ENCODE measurements around the gene GABPB1.

The GABPB1 gene

GRCh38 chr15:50280271-50280670 lies 74.7 kb downstream of the GABPB1 start:
- Histone ChIP-seq H3K36me3 (ENCODE audit: insufficient read depth, low read length) (no peaks in the 10 kb centered on the region), H3K9ac (ENCODE audit: low read depth, low read length) (no peak overlapping the region), H3K9me3 (ENCODE audit: control insufficient read depth, insufficient read depth, low read length) (no peaks in the 10 kb centered on the region), H3K4me1 (ENCODE audit: insufficient read depth, low read length) (no peaks in the 10 kb centered on the region)

GRCh38 chr15:50278496-50278895 lies 76.5 kb downstream of the GABPB1 start:
- no peaks in the 10 kb centered on the region for H3K4me1 ChIP-seq (ENCODE audit: insufficient read depth, low read length)
- H3K9ac ChIP-seq (ENCODE audit: low read depth, low read length): no peak overlapping the region
- H3K36me3 ChIP-seq (ENCODE audit: insufficient read depth, low read length): no peaks in the 10 kb centered on the region
- H3K9me3 ChIP-seq (ENCODE audit: control insufficient read depth, insufficient read depth, low read length): no peaks in the 10 kb centered on the region

GRCh38 chr15:50277370-50277769 lies 77.6 kb downstream of the GABPB1 start:
- Histone ChIP-seq H3K36me3 (ENCODE audit: insufficient read depth, low read length) (no peaks in the 10 kb centered on the region), H3K9ac (ENCODE audit: low read depth, low read length) (no peak overlapping the region), H3K9me3 (ENCODE audit: control insufficient read depth, insufficient read depth, low read length) (no peaks in the 10 kb centered on the region), H3K4me1 (ENCODE audit: insufficient read depth, low read length) (no peaks in the 10 kb centered on the region)

DNA sequence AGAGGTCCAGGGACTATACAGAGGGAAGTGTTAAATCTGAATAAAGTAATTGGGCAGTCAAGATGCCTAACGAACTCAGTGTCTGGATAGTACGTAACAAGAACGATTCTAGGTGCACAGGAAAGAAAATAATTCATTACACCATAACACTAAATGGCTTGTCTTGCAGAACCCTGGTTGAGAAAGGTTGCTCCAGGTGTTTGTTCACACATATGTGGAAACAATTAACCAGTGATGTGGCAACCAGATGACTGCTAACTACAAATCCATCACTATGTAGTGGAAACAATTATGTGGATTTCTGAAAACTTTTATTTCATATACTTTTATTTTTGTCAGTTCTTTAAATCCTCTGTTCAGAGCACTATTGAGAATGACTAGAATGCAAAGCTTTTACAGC lies 79.1 kb downstream of the GABPB1 start:
- no peak overlapping the region for H3K9ac ChIP-seq (ENCODE audit: low read depth, low read length)
- H3K36me3 ChIP-seq (ENCODE audit: insufficient read depth, low read length): no peaks in the 10 kb centered on the region
- no peaks in the 10 kb centered on the region for H3K9me3 ChIP-seq (ENCODE audit: control insufficient read depth, insufficient read depth, low read length)
- no peaks in the 10 kb centered on the region for H3K4me1 ChIP-seq (ENCODE audit: insufficient read depth, low read length)

DNA sequence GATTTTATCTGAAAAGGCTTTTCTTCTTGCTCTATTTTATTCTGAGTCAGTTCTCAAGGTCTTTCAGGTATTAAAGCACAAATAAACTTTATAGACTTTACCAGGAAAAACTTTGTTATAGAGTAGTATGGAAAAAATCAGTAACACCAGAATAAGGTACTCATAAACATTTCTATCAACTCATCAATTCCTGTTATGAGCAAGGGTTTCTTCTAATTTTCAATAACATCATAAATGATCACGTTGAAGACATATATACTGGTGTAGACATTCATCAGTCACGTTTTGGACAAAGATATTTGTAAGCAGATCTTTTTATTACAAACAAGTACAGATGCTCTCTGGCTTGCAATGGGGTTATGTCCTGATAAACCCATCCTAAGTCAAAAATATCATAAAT lies 79.9 kb downstream of the GABPB1 start:
- Histone ChIP-seq H3K9me3 (ENCODE audit: control insufficient read depth, insufficient read depth, low read length) (no peaks in the 10 kb centered on the region), H3K36me3 (ENCODE audit: insufficient read depth, low read length) (no peaks in the 10 kb centered on the region), H3K9ac (ENCODE audit: low read depth, low read length) (no peak overlapping the region), H3K4me1 (ENCODE audit: insufficient read depth, low read length) (no peaks in the 10 kb centered on the region)

DNA sequence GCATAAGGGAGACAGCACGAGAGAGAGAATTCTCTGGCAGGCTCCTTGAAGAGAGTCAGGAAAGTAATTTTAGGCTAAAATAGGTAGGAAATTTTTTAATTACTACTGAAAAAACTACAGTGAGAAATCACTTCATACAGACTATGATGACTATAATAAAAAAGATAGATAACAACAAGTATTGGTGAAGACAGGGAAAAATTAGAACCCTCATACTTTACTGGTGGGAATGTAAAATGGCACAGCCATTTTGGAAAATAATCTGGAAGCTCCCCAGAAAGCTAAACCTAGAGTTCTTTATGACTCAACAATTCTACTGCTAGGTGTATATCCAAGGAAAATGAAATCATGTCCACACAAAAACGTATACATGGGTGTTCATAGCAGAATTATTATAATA lies 87.4 kb downstream of the GABPB1 start:
- no peaks in the 10 kb centered on the region for H3K9me3 ChIP-seq (ENCODE audit: control insufficient read depth, insufficient read depth, low read length)
- no peaks in the 10 kb centered on the region for H3K4me1 ChIP-seq (ENCODE audit: insufficient read depth, low read length)
- no peak overlapping the region for H3K9ac ChIP-seq (ENCODE audit: low read depth, low read length)
- no peaks in the 10 kb centered on the region for H3K36me3 ChIP-seq (ENCODE audit: insufficient read depth, low read length)

GRCh38 chr15:50265620-50266019 lies 89.4 kb downstream of the GABPB1 start, which contains the start of gene HDC:
Gene HDC, minus strand, starts transcription at chr15:50265726. Its CDS starts 103 bp downstream, at chr15:50265623.
- Histone ChIP-seq H3K36me3 (ENCODE audit: insufficient read depth, low read length) (no peaks in the 10 kb centered on the region), H3K9ac (ENCODE audit: low read depth, low read length) (no peak within 1 kb of the TSS), H3K4me1 (ENCODE audit: insufficient read depth, low read length) (no peaks in the 10 kb centered on the region), H3K9me3 (ENCODE audit: control insufficient read depth, insufficient read depth, low read length) (no peaks in the 10 kb centered on the region; the same call in 1 of the 2 replicates)

GRCh38 chr15:50262533-50262932 lies 92.5 kb downstream of the GABPB1 start:
- Histone ChIP-seq H3K9me3 (ENCODE audit: control insufficient read depth, insufficient read depth, low read length) (no peaks in the 10 kb centered on the region; the same call in 1 of the 2 replicates), H3K9ac (ENCODE audit: low read depth, low read length) (no peak overlapping the region), H3K36me3 (ENCODE audit: insufficient read depth, low read length) (no peaks in the 10 kb centered on the region), H3K4me1 (ENCODE audit: insufficient read depth, low read length) (no peaks in the 10 kb centered on the region)

GRCh38 chr15:50261981-50262380 lies 93.0 kb downstream of the GABPB1 start:
- Histone ChIP-seq H3K4me1 (ENCODE audit: insufficient read depth, low read length) (no peaks in the 10 kb centered on the region), H3K9ac (ENCODE audit: low read depth, low read length) (no peak overlapping the region), H3K9me3 (ENCODE audit: control insufficient read depth, insufficient read depth, low read length) (no peaks in the 10 kb centered on the region; the same call in 1 of the 2 replicates), H3K36me3 (ENCODE audit: insufficient read depth, low read length) (no peaks in the 10 kb centered on the region)

DNA sequence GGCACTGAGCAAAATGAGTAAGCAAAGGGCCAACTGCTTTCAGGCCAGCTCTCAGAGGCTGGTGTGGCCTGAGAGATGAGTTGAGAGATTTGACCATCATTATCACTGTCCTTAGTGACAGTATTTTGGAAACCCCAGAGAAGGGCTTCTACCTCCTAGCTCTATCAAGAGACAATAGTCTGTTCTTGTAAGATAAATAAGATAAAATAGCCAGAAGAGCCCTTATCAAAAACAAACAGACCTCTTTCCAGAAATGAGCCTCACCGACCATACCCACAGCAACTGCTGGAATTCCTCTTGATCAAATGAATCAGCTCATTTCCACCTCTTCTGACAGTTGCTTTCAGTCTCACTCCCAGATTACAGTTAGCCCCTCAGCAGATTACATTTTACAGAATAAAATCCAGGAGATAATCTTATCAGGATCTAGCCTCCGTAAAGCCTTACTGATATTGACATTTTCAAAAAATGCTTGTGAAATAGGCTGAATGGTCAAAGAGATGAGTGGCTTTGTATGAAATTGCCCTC lies 94.0 kb downstream of the GABPB1 start:
- Histone ChIP-seq H3K9me3 (ENCODE audit: control insufficient read depth, insufficient read depth, low read length) (no peaks in the 10 kb centered on the region; the same call in 1 of the 2 replicates), H3K36me3 (ENCODE audit: insufficient read depth, low read length) (no peaks in the 10 kb centered on the region), H3K9ac (ENCODE audit: low read depth, low read length) (no peak overlapping the region), H3K4me1 (ENCODE audit: insufficient read depth, low read length) (no peaks in the 10 kb centered on the region)

- Histone ChIP-seq H3K4me1 (ENCODE audit: insufficient read depth, low read length) (no peaks in the 10 kb centered on the region), H3K9me3 (ENCODE audit: control insufficient read depth, insufficient read depth, low read length) (no peaks in the 10 kb centered on the region; the same call in 1 of the 2 replicates), H3K36me3 (ENCODE audit: insufficient read depth, low read length) (no peaks in the 10 kb centered on the region), H3K9ac (ENCODE audit: low read depth, low read length) (no peak overlapping the region)
These were observed 95.7 kb downstream of the GABPB1 start for GRCh38 chr15:50259276-50259675.

DNA sequence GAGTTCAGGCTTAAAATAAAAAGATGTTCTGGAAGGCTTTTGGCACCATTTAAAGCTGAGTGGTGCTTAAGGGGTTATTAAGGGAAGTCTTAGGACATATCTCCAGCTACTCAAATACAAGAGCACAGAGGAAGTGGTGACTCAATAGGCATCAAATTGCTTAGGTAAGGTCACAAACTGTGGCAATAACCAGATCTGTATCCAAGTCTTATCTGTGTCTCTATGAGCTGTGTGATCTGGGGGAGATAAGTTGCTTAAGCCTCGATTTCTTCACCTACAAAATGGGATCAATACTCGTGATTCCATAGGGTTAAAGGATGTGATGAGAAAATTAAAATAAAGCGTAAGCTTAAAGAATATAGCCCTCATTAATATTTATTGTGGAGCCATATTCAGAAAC lies 97.1 kb downstream of the GABPB1 start:
- H3K9ac ChIP-seq (ENCODE audit: low read depth, low read length): no peak overlapping the region
- H3K4me1 ChIP-seq (ENCODE audit: insufficient read depth, low read length): no peaks in the 10 kb centered on the region
- no peaks in the 10 kb centered on the region; the same call in 1 of the 2 replicates for H3K9me3 ChIP-seq (ENCODE audit: control insufficient read depth, insufficient read depth, low read length)
- H3K36me3 ChIP-seq (ENCODE audit: insufficient read depth, low read length): no peaks in the 10 kb centered on the region

GRCh38 chr15:50257332-50257731 lies 97.7 kb downstream of the GABPB1 start:
- no peaks in the 10 kb centered on the region; the same call in 1 of the 2 replicates for H3K9me3 ChIP-seq (ENCODE audit: control insufficient read depth, insufficient read depth, low read length)

DNA sequence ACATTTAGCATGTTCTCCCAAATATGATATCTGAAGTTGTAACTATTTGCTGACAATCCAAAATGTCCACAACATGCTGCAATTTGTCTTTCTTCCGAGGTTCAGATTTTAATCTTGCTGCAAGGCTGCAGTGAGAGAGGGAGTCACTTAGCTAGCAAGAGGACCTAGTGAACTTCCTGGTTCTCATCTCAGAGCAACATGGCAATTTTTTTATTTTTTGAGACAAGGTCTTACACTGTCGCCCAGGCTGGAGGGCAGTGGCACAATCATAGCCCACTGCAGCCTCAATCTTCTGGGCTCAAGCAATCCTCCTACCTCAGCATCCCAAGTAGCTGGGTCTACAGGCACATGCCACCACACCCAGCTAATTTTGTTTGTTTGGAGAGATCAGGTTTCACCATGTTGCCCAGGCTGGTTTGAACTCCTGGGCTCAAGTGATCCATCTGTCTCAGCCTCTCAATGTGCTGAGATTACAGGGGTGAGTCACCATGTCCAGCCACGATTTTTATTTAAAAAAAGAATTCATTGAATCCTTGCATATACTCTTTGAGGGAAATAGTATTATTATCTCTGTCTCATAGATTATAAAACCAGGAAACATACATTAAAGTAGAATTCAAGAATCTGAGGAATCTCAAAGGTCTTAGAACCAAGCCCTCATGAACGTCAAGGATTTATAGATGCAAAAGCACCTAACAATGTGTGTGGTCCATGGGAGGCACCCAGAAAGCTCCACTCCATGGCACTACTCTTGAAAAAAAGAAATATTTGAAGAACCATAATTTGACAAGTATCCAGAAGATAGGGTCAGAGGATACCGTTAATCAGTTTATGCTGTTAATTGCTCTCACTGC lies 98.6 kb downstream of the GABPB1 start:
- H3K9ac ChIP-seq (ENCODE audit: low read depth, low read length): no peak overlapping the region
- H3K4me1 ChIP-seq (ENCODE audit: insufficient read depth, low read length): no peaks in the 10 kb centered on the region
- H3K9me3 ChIP-seq (ENCODE audit: control insufficient read depth, insufficient read depth, low read length): no peaks in the 10 kb centered on the region; the same call in 1 of the 2 replicates
- H3K36me3 ChIP-seq (ENCODE audit: insufficient read depth, low read length): no peaks in the 10 kb centered on the region

More at GRCh38 chr15:50257332-50257731, 97.7 kb downstream of the GABPB1 start:
- Histone ChIP-seq H3K4me1 (ENCODE audit: insufficient read depth, low read length) (no peaks in the 10 kb centered on the region), H3K36me3 (ENCODE audit: insufficient read depth, low read length) (no peaks in the 10 kb centered on the region), H3K9ac (ENCODE audit: low read depth, low read length) (no peak overlapping the region)

- Histone ChIP-seq H3K4me1 (ENCODE audit: insufficient read depth, low read length) (no peaks in the 10 kb centered on the region; the same call in 1 of the 2 replicates), H3K9me3 (ENCODE audit: control insufficient read depth, insufficient read depth, low read length) (no peaks in the 10 kb centered on the region), H3K36me3 (ENCODE audit: insufficient read depth, low read length) (no peaks in the 10 kb centered on the region), H3K9ac (ENCODE audit: low read depth, low read length) (no peak overlapping the region)
These were observed 102.4 kb downstream of the GABPB1 start for GRCh38 chr15:50252556-50252955.

All from ES-I3 (cell line).